ENCODE data around the gene LCE1C. TPM values are rescaled to one million over a fixed set of nuclear protein-coding genes. Genes with fewer than 3 reads are reported as not detected.

LCE1C gene
- total and polyA plus RNA-seq, 9 donors: not detected

- Histone ChIP-seq H3K27ac (no peak within 1 kb of the TSS), H3K36me3 (no peaks in the 10 kb centered on the region), H3K27me3 (no peaks in the 10 kb centered on the region), H3K4me1 (ENCODE audit: insufficient read depth) (no peaks in the 10 kb centered on the region), H3K4me3 (no peak within 1 kb of the TSS), H3K9me3 (no peaks in the 10 kb centered on the region)
- TF ChIP-seq CTCF (IDR thresholded peaks at IDR 0.05): no peak
- no peak for TF ChIP-seq EP300 (IDR thresholded peaks at IDR 0.05)
- TF ChIP-seq POLR2A (IDR thresholded peaks at IDR 0.05): no peak
- DNase-seq: no peak
- WGBS, 3 donors: 59 to 90% (median 85%) methylated on average over 2 of the region's 2 CpGs
- intact Hi-C loops (cut with DNase I): no loop called here
These were observed 20.7 kb upstream of the LCE1C start, which contains the start of gene LCE1A for GRCh38 chr1:152827173-152827572. Gene LCE1A, plus strand, starts transcription at chr1:152827473. Its CDS starts 0 bp downstream, at chr1:152827473.

- Histone ChIP-seq H3K4me3 (no peak overlapping the region), H3K36me3 (no peaks in the 10 kb centered on the region), H3K27me3 (no peaks in the 10 kb centered on the region), H3K9me3 (no peaks in the 10 kb centered on the region), H3K4me1 (ENCODE audit: insufficient read depth) (no peaks in the 10 kb centered on the region), H3K27ac (no peak overlapping the region)
- no peak for DNase-seq
- TF ChIP-seq POLR2A (IDR thresholded peaks at IDR 0.05) (no peak), CTCF (IDR thresholded peaks at IDR 0.05) (no peak), EP300 (IDR thresholded peaks at IDR 0.05) (no peak)
- intact Hi-C loops (cut with DNase I): no loop called here
These were observed 18.5 kb upstream of the LCE1C start for GRCh38 chr1:152824964-152825363.

GRCh38 chr1:152823294-152823693 is 16.8 kb upstream of the LCE1C start:
- 48 to 49% (median 49%) methylated on average over 5 of the region's 5 CpGs for WGBS, 3 donors
- Histone ChIP-seq H3K4me1 (ENCODE audit: insufficient read depth) (no peaks in the 10 kb centered on the region), H3K36me3 (no peaks in the 10 kb centered on the region), H3K27ac (no peak overlapping the region), H3K9me3 (no peaks in the 10 kb centered on the region), H3K4me3 (no peak overlapping the region), H3K27me3 (no peaks in the 10 kb centered on the region)
- intact Hi-C loops (cut with DNase I): no loop called here
- no peak for DNase-seq
- TF ChIP-seq EP300 (IDR thresholded peaks at IDR 0.05) (no peak), CTCF (IDR thresholded peaks at IDR 0.05) (no peak), POLR2A (IDR thresholded peaks at IDR 0.05) (no peak)

GRCh38 chr1:152817309-152817708 is 10.9 kb upstream of the LCE1C start:
- Histone ChIP-seq H3K27ac (no peak overlapping the region), H3K9me3 (no peaks in the 10 kb centered on the region), H3K36me3 (no peaks in the 10 kb centered on the region), H3K4me1 (ENCODE audit: insufficient read depth) (no peaks in the 10 kb centered on the region), H3K4me3 (no peak overlapping the region), H3K27me3 (no peaks in the 10 kb centered on the region)
- DNase-seq: no peak
- intact Hi-C loops (cut with DNase I): no loop called here
- TF ChIP-seq EP300 (IDR thresholded peaks at IDR 0.05) (no peak), POLR2A (IDR thresholded peaks at IDR 0.05) (no peak), CTCF (IDR thresholded peaks at IDR 0.05) (no peak)
- WGBS, 3 donors: 90 to 93% (median 91%) methylated on average over 6 of the region's 6 CpGs

GRCh38 chr1:152811671-152812070 is 5.2 kb upstream of the LCE1C start, which contains the start of gene LCE1B:
Gene LCE1B, plus strand, starts transcription at chr1:152811971. Its CDS starts 476 bp downstream, at chr1:152812447.
- Histone ChIP-seq H3K4me1 (ENCODE audit: insufficient read depth) (no peaks in the 10 kb centered on the region), H3K36me3 (no peaks in the 10 kb centered on the region), H3K27ac (no peak within 1 kb of the TSS), H3K9me3 (no peaks in the 10 kb centered on the region), H3K27me3 (no peaks in the 10 kb centered on the region), H3K4me3 (no peak within 1 kb of the TSS)
- DNase-seq: no peak
- intact Hi-C loops (cut with DNase I): no loop called here
- 91 to 94% (median 92%) methylated on average over 2 of the region's 2 CpGs for WGBS, 3 donors
- TF ChIP-seq POLR2A (IDR thresholded peaks at IDR 0.05) (no peak), CTCF (IDR thresholded peaks at IDR 0.05) (no peak), EP300 (IDR thresholded peaks at IDR 0.05) (no peak)
